Transverse colon (tissue), 4 donors: Measurements from ENCODE around the gene BAHCC1. TPM values are rescaled to one million over a fixed set of nuclear protein-coding genes. Genes with fewer than 3 reads are reported as not detected.

Source experiments
- DNase-seq: peaks from one replicate; pipeline ENCODE4 v3.0.0-alpha.2; 2019
- H3K27ac ChIP-seq, 4 donors: fragments of 200-600 bp; sonication (generic); 2 replicates each; pipeline ENCODE4 v1.5.1; 2016 to 2018; ENCODE audit warnings: inconsistent platforms in 4 of 4
- H3K27me3 ChIP-seq: fragments of 200-600 bp; sonication (generic); 2 replicates; pipeline ENCODE4 v1.5.1; 2017; ENCODE audit warnings: inconsistent platforms
- H3K36me3 ChIP-seq, 4 donors: fragments of 200-600 bp; sonication (generic); 2 replicates each; pipeline ENCODE4 v1.5.1; 2017 to 2019; ENCODE audit warnings: inconsistent platforms in 4 of 4
- H3K4me1 ChIP-seq, 4 donors: fragments of 200-600 bp; sonication (generic); 2 replicates each; pipeline ENCODE4 v1.5.1; 2017 to 2020; ENCODE audit warnings: inconsistent platforms in 4 of 4
- H3K4me3 ChIP-seq, 4 donors: fragments of 200-600 bp; sonication (generic); 1 replicate in 1 of 4; 2 replicates in 3 of 4; pipeline versions ENCODE4 v1.5.1 to v1.6.1; 2017 to 2019; ENCODE audit warnings: inconsistent platforms in 4 of 4
- H3K9me3 ChIP-seq, 2 donors: fragments of 200-600 bp; sonication (generic); 2 replicates each; pipeline ENCODE4 v1.5.1; 2017 to 2019; ENCODE audit warnings: inconsistent platforms in 2 of 2
- CTCF ChIP-seq, 5 experiments: fragments of 200-600 bp in 3 of 5; fragments of 450-650 bp in 2 of 5; sonication (generic) in 3 of 5; IDR thresholded peaks; 1 replicate in 2 of 5; 2 replicates in 3 of 5; pipeline ENCODE4 v1.5.1; 2016 to 2017; ENCODE audit warnings: antibody characterized with exemption in 5 of 5, inconsistent platforms in 3 of 5, mild to moderate bottlenecking in 2 of 5, moderate library complexity in 1 of 5
- EP300 ChIP-seq: sonication (generic); formaldehyde crosslinking; IDR thresholded peaks from one replicate; pipeline ENCODE4 v1.6.1; 2017; ENCODE audit warnings: antibody characterized with exemption, low read depth
- POLR2A ChIP-seq: fragments of 450-650 bp; IDR thresholded peaks from one replicate; pipeline ENCODE4 v1.6.1; 2016; ENCODE audit warnings: antibody characterized with exemption, mild to moderate bottlenecking, moderate library complexity
- POLR2AphosphoS5 ChIP-seq, 3 donors: sonication (generic); formaldehyde crosslinking; IDR thresholded peaks; one replicate each; pipeline ENCODE4 v1.6.1; 2016; ENCODE audit warnings: antibody characterized with exemption in 3 of 3
- WGBS, 2 donors: methylation state at CpG; one replicate each; pipeline ENCODE4 v1.1.5; 2018; ENCODE audit warnings: low coverage in 1 of 2; 5-methylcytosine and 5-hydroxymethylcytosine counted together
- in situ Hi-C, 4 donors: fragments of 200-750 bp; cut with MboI; loops; one replicate each; pipeline versions ENCODE4 v1.15.0 to v1.15.1; 2017; ENCODE audit warnings: low sequenced_read_pairs in 3 of 4, low pct_ligation_motif_present in 1 of 4, low pct_unique_long_range_greater_than_20kb in 1 of 4
- intact Hi-C: fragments of 100-400 bp; cut with DNase I; formaldehyde crosslinking; loops from one replicate; pipeline ENCODE4 v1.15.1; 2023; ENCODE audit warnings: low total_unique reads
- total RNA-seq, 4 donors: library from RNA; depleted of rRNA; stranded (reverse); fragments of >200 nt; gene quantifications; one replicate each; pipeline ENCODE4 v1.1.0, GENCODE V29; 2016

The BAHCC1 gene
- total RNA-seq, 4 donors from 2014 or later = 8.7 to 133 (median 12.4) TPM

- intact Hi-C loops = no loop called here
- in situ Hi-C loops = loop anchor here in 1 of 4 donors (25.0 kb wide), 2 partner anchors 98 to 102 kb away; partner anchors contain the start of gene SLC38A10
- Histone ChIP-seq H3K27me3 (no peaks in the 10 kb centered on the region), H3K27ac (peak overlapping the region in 3 of 4 donors; percentile 90 to 98 (median 91)), H3K9me3 (no peaks in the 10 kb centered on the region), H3K4me3 (no peak overlapping the region), H3K36me3 (no peaks in the 10 kb centered on the region), H3K4me1 (peaks cover 19 to 39% (median 33%) of the 10 kb centered on the region in 4 donors)
- 85% methylated on average over 7 of the region's 7 CpGs; no CpG with 5 or more reads in 1 of the 2 donors for WGBS, 2 donors
- DNase-seq = no peak
- TF ChIP-seq EP300 (no peak), POLR2A (no peak), CTCF (IDR thresholded peaks at IDR 0.05) (no peak), POLR2AphosphoS5 (IDR thresholded peaks at IDR 0.05) (no peak)
These were observed 10.3 kb upstream of the BAHCC1 start for GRCh38 chr17:81384929-81385319.

GRCh38 chr17:81385320-81386111, 9.7 kb upstream of the BAHCC1 start:
- TF ChIP-seq POLR2AphosphoS5 (IDR thresholded peaks at IDR 0.05) (peak in 1 of 3 donors; percentile 4), CTCF (IDR thresholded peaks at IDR 0.05) (no peak)
- H3K9me3 ChIP-seq = no peaks in the 10 kb centered on the region
- H3K27ac ChIP-seq = peak overlapping the region; percentile 90 to 98 (median 93)
- in situ Hi-C loops (loop anchor here in 1 of 4 donors (25.0 kb wide), 2 partner anchors 98 to 102 kb away; partner anchors contain the start of gene SLC38A10), intact Hi-C loops (no loop called here)
- DNase-seq = peak; percentile 30
- WGBS, 2 donors = 70% methylated on average over 20 of the region's 24 CpGs; no CpG with 5 or more reads in 1 of the 2 donors
- H3K4me1 ChIP-seq = peaks cover 19 to 39% (median 33%) of the 10 kb centered on the region in 4 donors
- H3K36me3 ChIP-seq = no peaks in the 10 kb centered on the region
- no peak overlapping the region for H3K4me3 ChIP-seq
- H3K27me3 ChIP-seq = no peaks in the 10 kb centered on the region

- Histone ChIP-seq H3K4me3 (peak overlapping the region; percentile 51 to 79 (median 66)), H3K27ac (peak overlapping the region; percentile 90 to 98 (median 93)), H3K4me1 (peaks cover 19 to 39% (median 33%) of the 10 kb centered on the region in 4 donors), H3K27me3 (no peaks in the 10 kb centered on the region), H3K9me3 (no peaks in the 10 kb centered on the region), H3K36me3 (no peaks in the 10 kb centered on the region)
- WGBS, 2 donors = 42% methylated on average over 14 of the region's 15 CpGs; no CpG with 5 or more reads in 1 of the 2 donors
- intact Hi-C loops = no loop called here
- in situ Hi-C loops = loop anchor here in 1 of 4 donors (25.0 kb wide), 2 partner anchors 99 to 101 kb away; partner anchors contain the start of gene SLC38A10
- TF ChIP-seq EP300 (no peak), POLR2A (no peak), POLR2AphosphoS5 (IDR thresholded peaks at IDR 0.05) (no peak), CTCF (IDR thresholded peaks at IDR 0.05) (no peak)
- DNase-seq = peak; percentile 34
These were observed 9.1 kb upstream of the BAHCC1 start for GRCh38 chr17:81386141-81386645.

GRCh38 chr17:81386646-81387099, 8.6 kb upstream of the BAHCC1 start:
- Histone ChIP-seq H3K27ac (peak overlapping the region; percentile 90 to 98 (median 93)), H3K4me3 (peak overlapping the region; percentile 51 to 79 (median 66)), H3K27me3 (no peaks in the 10 kb centered on the region), H3K4me1 (peaks cover 22 to 44% (median 38%) of the 10 kb centered on the region in 4 donors), H3K36me3 (no peaks in the 10 kb centered on the region), H3K9me3 (no peaks in the 10 kb centered on the region)
- intact Hi-C loops (no loop called here), in situ Hi-C loops (loop anchor here in 1 of 4 donors (25.0 kb wide), 2 partner anchors 99 to 101 kb away; partner anchors contain the start of gene SLC38A10)
- TF ChIP-seq POLR2A (no peak), EP300 (no peak), CTCF (IDR thresholded peaks at IDR 0.05) (no peak), POLR2AphosphoS5 (IDR thresholded peaks at IDR 0.05) (no peak)
- DNase-seq = peak; percentile 47
- WGBS, 2 donors = 0% methylated on average over 8 of the region's 60 CpGs; no CpG with 5 or more reads in 1 of the 2 donors
